Measurements from ENCODE around the gene OIT3. TPM values are rescaled to one million over a fixed set of nuclear protein-coding genes. Genes with fewer than 3 reads are reported as not detected.
A peak's percentile ranks its signal among the peaks of the same experiment; 100 is the strongest.

OIT3 gene
- total RNA-seq, 1 donor from 2014 or later, result not detected

DNA sequence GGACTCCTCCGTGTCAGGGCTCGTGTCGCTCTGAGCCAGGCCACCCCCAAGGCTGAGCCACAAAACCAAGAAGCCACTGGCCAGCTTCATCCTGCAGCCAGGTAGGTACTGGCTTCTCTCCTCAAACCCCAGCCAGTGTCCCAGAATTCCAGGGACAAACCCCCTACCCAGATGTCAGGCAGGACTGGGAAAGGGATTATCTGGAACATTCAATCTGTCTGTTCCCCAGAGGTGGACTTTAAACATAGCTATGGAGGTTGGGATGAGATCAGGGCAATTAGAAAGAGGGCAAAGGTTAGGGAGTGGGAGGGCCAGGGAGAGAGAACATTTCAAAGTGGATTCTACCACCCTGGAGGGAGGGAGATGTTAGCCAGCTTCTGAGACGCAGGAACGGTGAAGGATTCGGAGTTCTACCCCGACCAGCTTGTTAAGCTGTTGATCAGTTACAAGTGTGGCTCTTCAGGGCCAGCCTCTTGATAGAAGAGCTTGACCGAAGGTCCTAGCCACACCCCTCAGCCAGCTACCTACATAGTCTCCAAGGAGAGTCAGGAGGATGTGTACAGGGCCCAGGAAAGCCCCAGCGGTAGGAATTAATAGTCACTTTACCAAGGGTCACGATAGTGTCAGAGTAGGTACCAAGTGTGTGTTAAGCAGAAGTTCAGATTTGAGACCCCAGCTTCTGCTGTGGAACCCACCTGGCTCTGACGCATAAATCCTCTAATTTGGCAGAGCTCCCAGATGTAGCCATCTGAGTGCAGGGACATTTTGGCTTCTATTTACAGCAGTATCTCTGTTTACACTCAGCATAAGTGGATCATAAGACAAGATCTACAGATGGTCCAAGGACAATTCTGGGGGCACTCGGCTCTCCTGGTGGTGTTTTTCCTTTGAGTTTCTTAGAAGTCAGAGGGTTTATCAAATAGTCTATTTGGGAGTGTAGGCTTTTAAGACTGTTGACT is 61.3 kb downstream of the OIT3 start, which contains the start of gene PLA2G12B:
Gene PLA2G12B, minus strand, starts transcription at position 211 of the 959 bp plus-strand sequence. Its CDS starts 121 bp downstream, at position 90.
- TF ChIP-seq, protein P1, sequence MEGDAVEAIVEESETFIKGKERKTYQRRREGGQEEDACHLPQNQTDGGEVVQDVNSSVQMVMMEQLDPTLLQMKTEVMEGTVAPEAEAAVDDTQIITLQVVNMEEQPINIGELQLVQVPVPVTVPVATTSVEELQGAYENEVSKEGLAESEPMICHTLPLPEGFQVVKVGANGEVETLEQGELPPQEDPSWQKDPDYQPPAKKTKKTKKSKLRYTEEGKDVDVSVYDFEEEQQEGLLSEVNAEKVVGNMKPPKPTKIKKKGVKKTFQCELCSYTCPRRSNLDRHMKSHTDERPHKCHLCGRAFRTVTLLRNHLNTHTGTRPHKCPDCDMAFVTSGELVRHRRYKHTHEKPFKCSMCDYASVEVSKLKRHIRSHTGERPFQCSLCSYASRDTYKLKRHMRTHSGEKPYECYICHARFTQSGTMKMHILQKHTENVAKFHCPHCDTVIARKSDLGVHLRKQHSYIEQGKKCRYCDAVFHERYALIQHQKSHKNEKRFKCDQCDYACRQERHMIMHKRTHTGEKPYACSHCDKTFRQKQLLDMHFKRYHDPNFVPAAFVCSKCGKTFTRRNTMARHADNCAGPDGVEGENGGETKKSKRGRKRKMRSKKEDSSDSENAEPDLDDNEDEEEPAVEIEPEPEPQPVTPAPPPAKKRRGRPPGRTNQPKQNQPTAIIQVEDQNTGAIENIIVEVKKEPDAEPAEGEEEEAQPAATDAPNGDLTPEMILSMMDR (IDR thresholded peaks at IDR 0.05; ENCODE audit: insufficient read depth, low read length, severe bottlenecking), result no peak
- Histone ChIP-seq H3K36me3 (ENCODE audit: control insufficient read depth, insufficient read depth, low read length) (no peaks in the 10 kb centered on the region), H3K27me3 (ENCODE audit: control insufficient read depth, insufficient read depth, low read length) (peaks cover 3% of the 10 kb centered on the region), H3K4me3 (ENCODE audit: low read depth, low read length) (no peak within 1 kb of the TSS)
- FAIRE-seq (no peak), DNase-seq (ENCODE audit: low read depth) (no peak)

DNA sequence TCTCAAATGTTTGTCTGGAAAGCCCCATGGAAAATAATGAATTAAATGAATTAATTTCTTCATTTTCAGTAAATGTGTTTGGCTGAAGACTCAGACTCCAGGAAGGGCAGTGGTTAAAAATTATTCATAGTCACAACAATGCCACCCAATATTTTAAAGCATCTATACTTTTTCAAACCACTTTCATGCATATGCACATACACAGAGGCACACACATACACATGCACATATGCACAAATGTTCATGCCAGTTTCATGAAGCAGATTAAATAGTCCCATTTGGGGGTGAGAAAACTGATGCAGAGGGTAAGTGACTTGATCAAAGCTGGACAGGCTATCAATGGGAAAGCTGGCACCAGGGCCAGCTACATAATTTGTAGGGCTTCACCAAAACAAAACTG is 62.5 kb downstream of the OIT3 start:
- TF ChIP-seq, protein P1 (IDR thresholded peaks at IDR 0.05; ENCODE audit: insufficient read depth, low read length, severe bottlenecking), result no peak
- Histone ChIP-seq H3K27me3 (ENCODE audit: control insufficient read depth, insufficient read depth, low read length) (peaks cover 3% of the 10 kb centered on the region), H3K36me3 (ENCODE audit: control insufficient read depth, insufficient read depth, low read length) (no peaks in the 10 kb centered on the region), H3K4me3 (ENCODE audit: low read depth, low read length) (no peak overlapping the region)
- DNase-seq (ENCODE audit: low read depth) (no peak), FAIRE-seq (no peak)

DNA sequence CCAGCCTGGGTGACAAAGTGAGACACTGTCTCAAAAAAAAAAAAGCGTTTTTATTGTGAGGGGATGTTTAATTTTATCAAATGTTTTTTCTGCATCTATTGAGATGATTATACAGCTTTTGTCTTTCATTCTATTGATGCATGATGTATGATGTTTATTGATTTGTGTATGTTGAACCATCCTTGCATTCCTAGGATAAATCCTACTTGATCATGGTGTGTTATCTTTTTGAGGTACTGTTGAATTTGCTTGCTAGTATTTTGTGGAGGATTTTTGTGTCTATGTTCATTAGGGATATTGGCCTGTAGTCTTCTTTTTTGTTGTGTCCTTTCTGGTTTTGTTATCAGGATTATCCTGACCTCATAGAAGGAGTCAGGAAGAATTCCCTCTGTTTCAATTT is 83.3 kb downstream of the OIT3 start:
- DNase-seq (ENCODE audit: low read depth) (no peak), FAIRE-seq (no peak)
- TF ChIP-seq, protein P1 (IDR thresholded peaks at IDR 0.05; ENCODE audit: insufficient read depth, low read length, severe bottlenecking), result no peak
- Histone ChIP-seq H3K36me3 (ENCODE audit: control insufficient read depth, insufficient read depth, low read length) (no peaks in the 10 kb centered on the region), H3K27me3 (ENCODE audit: control insufficient read depth, insufficient read depth, low read length) (no peaks in the 10 kb centered on the region), H3K4me3 (ENCODE audit: low read depth, low read length) (no peak overlapping the region)

DNA sequence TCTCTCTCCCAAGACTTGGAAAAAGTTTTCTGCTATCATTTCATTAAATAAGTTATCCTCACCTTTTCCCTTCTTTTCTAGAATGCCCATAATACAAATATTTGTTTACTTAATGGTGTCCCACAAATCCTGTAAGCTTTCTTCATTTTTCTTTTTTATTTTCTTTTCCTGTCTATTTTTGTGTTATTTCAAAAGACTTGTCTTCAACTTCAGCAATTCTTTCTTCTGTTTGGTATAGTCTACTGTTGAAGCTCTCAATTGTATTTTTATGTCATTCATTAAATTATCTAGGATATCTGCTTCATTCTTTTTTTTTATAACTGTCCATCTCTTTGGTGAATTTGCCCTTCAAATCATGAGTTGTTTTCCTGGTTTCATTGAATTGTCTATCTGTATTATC is 86.2 kb downstream of the OIT3 start:
- no peaks in the 10 kb centered on the region for H3K27me3 ChIP-seq (ENCODE audit: control insufficient read depth, insufficient read depth, low read length)
- no peak overlapping the region for H3K4me3 ChIP-seq (ENCODE audit: low read depth, low read length)
- DNase-seq (ENCODE audit: low read depth) (no peak), FAIRE-seq (no peak)
- H3K36me3 ChIP-seq (ENCODE audit: control insufficient read depth, insufficient read depth, low read length), result no peaks in the 10 kb centered on the region
- TF ChIP-seq, protein P1 (IDR thresholded peaks at IDR 0.05; ENCODE audit: insufficient read depth, low read length, severe bottlenecking), result no peak

DNA sequence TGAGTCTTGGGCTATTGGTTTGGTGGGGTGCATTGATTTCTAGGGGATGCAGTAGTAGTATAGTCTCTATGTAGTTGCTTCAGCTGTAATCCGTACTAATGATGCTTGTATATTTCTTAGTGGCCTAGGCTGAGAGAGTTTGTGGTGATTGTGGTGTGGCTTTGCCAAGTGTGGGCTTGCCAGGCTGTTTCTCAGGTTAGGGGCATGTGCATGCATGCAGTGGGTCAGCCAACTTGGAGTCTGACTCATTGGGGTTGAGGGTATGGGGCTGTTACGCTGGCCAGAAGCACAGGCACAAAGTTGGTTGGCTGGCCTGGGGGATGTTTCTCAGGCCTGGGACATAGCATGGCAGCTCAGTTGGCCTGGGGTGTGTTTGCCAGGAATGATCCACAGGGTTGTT is 86.8 kb downstream of the OIT3 start:
- Histone ChIP-seq H3K4me3 (ENCODE audit: low read depth, low read length) (no peak overlapping the region), H3K36me3 (ENCODE audit: control insufficient read depth, insufficient read depth, low read length) (no peaks in the 10 kb centered on the region), H3K27me3 (ENCODE audit: control insufficient read depth, insufficient read depth, low read length) (no peaks in the 10 kb centered on the region)
- DNase-seq (ENCODE audit: low read depth) (peak; percentile 90), FAIRE-seq (peak; percentile 92)
- TF ChIP-seq, protein P1 (IDR thresholded peaks at IDR 0.05; ENCODE audit: insufficient read depth, low read length, severe bottlenecking), result no peak
